SK-N-SH treated with all-trans-retinoic acid at 6 μM for 48 hours (cell line): ENCODE data around the gene LRGUK.
"Not testable (repeated sequence)": the region's sequence is repeated elsewhere in the genome, so short reads cannot be mapped to it uniquely, and the experiment has no call there.

Experiments
- ATAC-seq: fragments of 200-7000 bp; cut with Tn5 transposase; 3 replicates; pipeline ENCODE4 v1.9.1; 2020; ENCODE audit warnings: mild to moderate bottlenecking, moderate library complexity
- ARNTL ChIP-seq: fragments of 450-650 bp; formaldehyde crosslinking; IDR thresholded peaks from 2 replicates; pipeline ENCODE4 v1.5.0; 2020; ENCODE audit warnings: low read depth, mild to moderate bottlenecking, moderate library complexity, borderline replicate concordance
- BACH2 ChIP-seq: fragments of 250-450 bp; sonication (Bioruptor Pico); IDR thresholded peaks from 2 replicates; pipeline ENCODE4 v1.9.0; 2021; ENCODE audit warnings: mild to moderate bottlenecking, borderline replicate concordance
- CREB5 ChIP-seq: fragments of 250-450 bp; sonication (Bioruptor Pico); IDR thresholded peaks from 2 replicates; pipeline ENCODE4 v1.5.1; 2020; ENCODE audit warnings: low read depth, mild to moderate bottlenecking, moderate library complexity
- CSDC2 ChIP-seq: fragments of 250-450 bp; sonication (Bioruptor Pico); IDR thresholded peaks from 2 replicates; pipeline ENCODE4 v1.5.0; 2020; ENCODE audit warnings: mild to moderate bottlenecking, moderate library complexity
- CSRNP3 ChIP-seq: fragments of 250-450 bp; sonication (Bioruptor Pico); IDR thresholded peaks from 2 replicates; pipeline ENCODE4 v1.5.1; 2021; ENCODE audit warnings: mild to moderate bottlenecking, moderate library complexity
- ESRRG ChIP-seq: fragments of 250-450 bp; sonication (Bioruptor Pico); IDR thresholded peaks from 2 replicates; pipeline ENCODE4 v1.6.1; 2021; ENCODE audit warnings: mild to moderate bottlenecking
- GLIS3 ChIP-seq: fragments of 250-450 bp; sonication (Bioruptor Pico); IDR thresholded peaks from 2 replicates; pipeline ENCODE4 v1.5.0; 2020; ENCODE audit warnings: mild to moderate bottlenecking, moderate library complexity
- ISL1 ChIP-seq: fragments of 250-450 bp; sonication (Bioruptor Pico); IDR thresholded peaks from 2 replicates; pipeline ENCODE4 v2.1.2; 2022; ENCODE audit warnings: mild to moderate bottlenecking, moderate library complexity
- POU6F1 ChIP-seq: fragments of 250-450 bp; sonication (Bioruptor Pico); IDR thresholded peaks from 2 replicates; pipeline ENCODE4 v1.8.0; 2021; ENCODE audit warnings: low read depth, mild to moderate bottlenecking, moderate library complexity, borderline replicate concordance
- PPARA ChIP-seq: fragments of 250-450 bp; sonication (Bioruptor Pico); IDR thresholded peaks from 2 replicates; pipeline ENCODE4 v1.5.0; 2020; ENCODE audit warnings: mild to moderate bottlenecking, borderline replicate concordance
- RARB ChIP-seq: fragments of 250-450 bp; sonication (Bioruptor Pico); IDR thresholded peaks from 2 replicates; pipeline ENCODE4 v1.8.0; 2021; ENCODE audit warnings: mild to moderate bottlenecking, moderate library complexity
- SNAI2 ChIP-seq: fragments of 250-450 bp; sonication (Bioruptor Pico); IDR thresholded peaks from 2 replicates; pipeline ENCODE4 v1.5.0; 2020; ENCODE audit warnings: mild to moderate bottlenecking, moderate library complexity
- TCF4 ChIP-seq: fragments of 250-450 bp; sonication (Bioruptor Pico); IDR thresholded peaks from 2 replicates; pipeline ENCODE4 v1.8.0; 2021; ENCODE audit warnings: mild to moderate bottlenecking, moderate library complexity, borderline replicate concordance
- TOX ChIP-seq: fragments of 250-450 bp; sonication (Bioruptor Pico); IDR thresholded peaks from 2 replicates; pipeline ENCODE4 v1.8.0; 2021; ENCODE audit warnings: mild to moderate bottlenecking, moderate library complexity, borderline replicate concordance
- TSHZ2 ChIP-seq: fragments of 250-450 bp; sonication (Bioruptor Pico); IDR thresholded peaks from 2 replicates; pipeline ENCODE4 v1.5.0; 2020; ENCODE audit warnings: mild to moderate bottlenecking, moderate library complexity
- ZC3H10 ChIP-seq: fragments of 250-450 bp; sonication (Bioruptor Pico); IDR thresholded peaks from 2 replicates; pipeline ENCODE4 v1.5.1; 2021; ENCODE audit warnings: mild to moderate bottlenecking, moderate library complexity
- ZFP3 ChIP-seq: fragments of 250-450 bp; sonication (Bioruptor Pico); IDR thresholded peaks from 2 replicates; pipeline ENCODE4 v1.5.0; 2020; ENCODE audit warnings: mild to moderate bottlenecking, moderate library complexity
- ZFP30 ChIP-seq: fragments of 450-650 bp; formaldehyde crosslinking; IDR thresholded peaks from 2 replicates; pipeline ENCODE4 v1.5.0; 2022; ENCODE audit warnings: mild to moderate bottlenecking, moderate library complexity
- ZNF565 ChIP-seq: fragments of 450-650 bp; formaldehyde crosslinking; conservative IDR thresholded peaks from 2 replicates; pipeline ENCODE4 v1.5.0; 2020; ENCODE audit warnings: low read depth, mild to moderate bottlenecking, moderate library complexity
- ZNF70 ChIP-seq: fragments of 450-650 bp; formaldehyde crosslinking; IDR thresholded peaks from 2 replicates; pipeline ENCODE4 v1.5.0; 2020; ENCODE audit warnings: mild to moderate bottlenecking, moderate library complexity
- ZNF8 ChIP-seq: fragments of 450-650 bp; formaldehyde crosslinking; IDR thresholded peaks from 2 replicates; pipeline ENCODE4 v1.5.0; 2020; ENCODE audit warnings: mild to moderate bottlenecking, moderate library complexity

The LRGUK gene

GRCh38 chr7:134211817-134212216 is 84.7 kb downstream of the LRGUK start:
- ATAC-seq: no peak
- TF ChIP-seq ESRRG (no peak), PPARA (no peak), SNAI2 (CRISPR knock-in tag) (no peak), CSDC2 (CRISPR knock-in tag) (no peak), RARB (CRISPR knock-in tag) (no peak), POU6F1 (CRISPR knock-in tag) (no peak), GLIS3 (CRISPR knock-in tag) (no peak), ISL1 (CRISPR knock-in tag) (no peak)

GRCh38 chr7:134212576-134213546 is 85.7 kb downstream of the LRGUK start:
- no peak for ATAC-seq
- TF ChIP-seq PPARA: no peak
- no peak for TF ChIP-seq SNAI2 (CRISPR knock-in tag)
- TF ChIP-seq ARNTL (CRISPR knock-in tag): no peak
- no peak for TF ChIP-seq BACH2 (CRISPR knock-in tag)
- TF ChIP-seq CSDC2 (CRISPR knock-in tag): no peak
- no peak for TF ChIP-seq CREB5 (CRISPR knock-in tag)
- TF ChIP-seq ZNF70: no peak
- no peak for TF ChIP-seq ZFP3 (CRISPR knock-in tag)
- no peak for TF ChIP-seq TOX (CRISPR knock-in tag)
- TF ChIP-seq RARB (CRISPR knock-in tag): no peak
- TF ChIP-seq ZFP30 (CRISPR knock-in tag): no peak

- no peak for ATAC-seq
These were observed 93.1 kb downstream of the LRGUK start for GRCh38 chr7:134220236-134220635.

GRCh38 chr7:134231296-134231695 is 104.2 kb downstream of the LRGUK start:
- ATAC-seq: not testable (repeated sequence)

More at GRCh38 chr7:134220236-134220635, 93.1 kb downstream of the LRGUK start:
- no peak for TF ChIP-seq TCF4

GRCh38 chr7:134234216-134234615 is 107.1 kb downstream of the LRGUK start:
- no peak for ATAC-seq
- TF ChIP-seq ISL1 (CRISPR knock-in tag) (no peak), RARB (CRISPR knock-in tag) (no peak), ZNF565 (CRISPR knock-in tag) (no peak), ZC3H10 (CRISPR knock-in tag) (no peak), BACH2 (CRISPR knock-in tag) (no peak), SNAI2 (CRISPR knock-in tag) (no peak), ZFP30 (CRISPR knock-in tag) (no peak), ESRRG (no peak), TSHZ2 (CRISPR knock-in tag) (no peak), TOX (CRISPR knock-in tag) (no peak), ZNF70 (no peak), ZNF8 (CRISPR knock-in tag) (no peak), ARNTL (CRISPR knock-in tag) (no peak), PPARA (no peak), TCF4 (no peak), POU6F1 (CRISPR knock-in tag) (no peak), CSRNP3 (CRISPR knock-in tag) (no peak), ZFP3 (CRISPR knock-in tag) (no peak), CSDC2 (CRISPR knock-in tag) (no peak), CREB5 (CRISPR knock-in tag) (no peak)
